ENCODE data around the gene SURF2.
"Not testable (repeated sequence)": the region's sequence is repeated elsewhere in the genome, so short reads cannot be mapped to it uniquely, and the experiment has no call there.

SURF2 gene

GRCh38 chr9:133356391-133357091 is at the start of gene SURF2, which contains the start of gene SURF1:
SURF2 (plus strand) TSS chr9:133356550; CDS start chr9:133356593, 43 bp downstream.
SURF1 (minus strand) TSS chr9:133356487; CDS start chr9:133356453, 34 bp downstream.
- DNase-seq (ENCODE audit: low read depth), result no peak

GRCh38 chr9:133307301-133307700 is 49.0 kb upstream of the SURF2 start:
- no peak for DNase-seq (ENCODE audit: low read depth)

- DNase-seq (ENCODE audit: low read depth), result no peak
These were observed 46.7 kb upstream of the SURF2 start for GRCh38 chr9:133309608-133310007.

- DNase-seq (ENCODE audit: low read depth), result no peak
These were observed 40.4 kb upstream of the SURF2 start for GRCh38 chr9:133315997-133316396.

GRCh38 chr9:133317551-133317950 is 38.8 kb upstream of the SURF2 start:
- DNase-seq (ENCODE audit: low read depth), result not testable (repeated sequence)

GRCh38 chr9:133320421-133320881 is 35.9 kb upstream of the SURF2 start:
- no peak for DNase-seq (ENCODE audit: low read depth)

DNA sequence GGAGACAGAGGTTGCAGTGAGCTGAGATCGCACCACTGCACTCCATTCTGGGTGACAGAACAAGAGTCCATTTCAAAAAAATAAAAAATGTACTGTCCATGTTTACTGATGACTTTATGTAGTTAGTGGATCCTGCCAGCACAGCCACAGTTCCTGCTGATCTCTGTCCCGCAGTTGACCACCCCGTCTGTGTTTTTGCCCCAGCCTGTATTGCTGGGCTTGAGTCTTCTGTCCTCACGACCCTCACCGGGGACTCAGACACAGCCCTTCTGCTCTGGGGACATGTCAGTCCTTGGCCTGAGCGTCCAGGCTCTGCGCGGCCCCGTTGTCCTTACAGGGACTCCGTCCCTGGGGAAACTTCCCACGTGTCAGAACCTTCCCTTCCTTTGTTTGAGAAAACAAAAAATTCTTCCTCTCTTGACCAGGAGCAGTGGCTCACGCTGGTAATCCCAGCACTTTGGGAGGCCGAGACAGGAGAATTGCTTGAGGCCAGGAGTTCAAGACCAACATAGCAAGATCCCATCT is 34.9 kb upstream of the SURF2 start:
- DNase-seq (ENCODE audit: low read depth), result no peak

- DNase-seq (ENCODE audit: low read depth), result no peak
These were observed 33.6 kb upstream of the SURF2 start for GRCh38 chr9:133322701-133323100.

- no peak for DNase-seq (ENCODE audit: low read depth)
These were observed 33.1 kb upstream of the SURF2 start for GRCh38 chr9:133323211-133323610.

DNA sequence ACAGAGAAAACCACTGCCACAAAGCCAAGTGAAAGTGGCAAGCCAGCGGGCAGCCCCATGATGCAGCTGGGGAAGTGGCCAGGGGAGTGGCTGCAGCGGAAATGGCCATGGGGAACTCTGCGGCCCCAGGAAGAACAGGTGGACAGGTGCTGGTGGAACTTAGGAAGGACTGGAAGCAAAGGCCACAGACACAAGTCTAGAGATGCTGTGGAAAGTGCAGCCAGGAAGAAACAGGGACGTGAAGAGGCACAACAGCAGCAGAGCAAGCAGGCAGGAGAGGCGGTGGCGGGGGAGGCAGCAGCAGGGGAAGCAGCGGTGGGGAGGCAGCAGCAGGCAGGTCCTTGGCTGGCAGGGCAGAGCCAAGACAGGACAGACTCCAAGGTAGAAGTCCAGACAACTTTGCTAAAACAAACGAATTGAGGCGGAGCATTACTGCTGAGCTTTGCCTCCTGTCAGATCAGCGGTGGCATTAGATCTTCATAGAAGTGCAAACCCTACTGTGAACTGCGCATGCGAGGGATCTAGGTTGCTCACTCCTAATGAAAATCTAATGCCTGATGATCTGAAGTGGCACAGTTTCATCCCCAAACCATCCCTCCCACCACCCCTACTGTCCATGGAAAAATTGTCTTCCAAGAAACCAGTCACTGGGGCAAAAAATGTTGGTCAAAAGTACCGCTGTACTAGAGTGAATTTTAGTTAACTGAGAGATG is 32.2 kb upstream of the SURF2 start:
- DNase-seq (ENCODE audit: low read depth), result no peak

GRCh38 chr9:133327021-133327420 is 29.3 kb upstream of the SURF2 start:
- not testable (repeated sequence) for DNase-seq (ENCODE audit: low read depth)

DNA sequence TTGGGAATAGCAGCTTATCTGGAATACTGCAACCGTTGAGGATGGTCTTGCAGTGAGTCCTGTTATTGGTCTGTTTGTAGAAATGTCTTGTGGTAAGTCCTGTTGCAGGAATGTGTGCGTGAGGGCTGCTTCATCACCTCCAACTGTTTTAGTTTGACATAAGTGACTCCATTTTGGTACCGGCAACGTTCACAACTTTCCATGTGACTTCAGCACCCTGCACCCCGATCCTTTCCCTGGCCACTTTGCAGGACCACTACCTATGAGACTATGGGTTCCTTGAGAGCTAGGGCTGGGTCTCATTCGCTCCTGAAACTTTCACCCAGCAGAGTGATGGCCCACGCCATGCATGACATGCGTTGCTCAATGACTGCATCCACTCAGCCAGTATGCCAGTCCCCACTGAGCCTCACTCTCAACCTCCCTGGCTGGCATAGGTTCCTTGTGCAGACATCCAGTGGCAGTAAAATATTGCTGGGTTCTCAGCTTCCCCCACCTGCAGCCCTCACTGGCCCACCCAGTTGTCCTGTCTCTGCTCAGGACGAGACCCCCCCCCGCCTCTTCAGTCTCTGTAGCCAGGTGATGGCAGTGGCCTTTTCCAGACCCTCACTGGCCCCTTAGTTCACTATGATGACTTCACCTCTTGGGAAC is 28.4 kb upstream of the SURF2 start:
- no peak for DNase-seq (ENCODE audit: low read depth)

DNA sequence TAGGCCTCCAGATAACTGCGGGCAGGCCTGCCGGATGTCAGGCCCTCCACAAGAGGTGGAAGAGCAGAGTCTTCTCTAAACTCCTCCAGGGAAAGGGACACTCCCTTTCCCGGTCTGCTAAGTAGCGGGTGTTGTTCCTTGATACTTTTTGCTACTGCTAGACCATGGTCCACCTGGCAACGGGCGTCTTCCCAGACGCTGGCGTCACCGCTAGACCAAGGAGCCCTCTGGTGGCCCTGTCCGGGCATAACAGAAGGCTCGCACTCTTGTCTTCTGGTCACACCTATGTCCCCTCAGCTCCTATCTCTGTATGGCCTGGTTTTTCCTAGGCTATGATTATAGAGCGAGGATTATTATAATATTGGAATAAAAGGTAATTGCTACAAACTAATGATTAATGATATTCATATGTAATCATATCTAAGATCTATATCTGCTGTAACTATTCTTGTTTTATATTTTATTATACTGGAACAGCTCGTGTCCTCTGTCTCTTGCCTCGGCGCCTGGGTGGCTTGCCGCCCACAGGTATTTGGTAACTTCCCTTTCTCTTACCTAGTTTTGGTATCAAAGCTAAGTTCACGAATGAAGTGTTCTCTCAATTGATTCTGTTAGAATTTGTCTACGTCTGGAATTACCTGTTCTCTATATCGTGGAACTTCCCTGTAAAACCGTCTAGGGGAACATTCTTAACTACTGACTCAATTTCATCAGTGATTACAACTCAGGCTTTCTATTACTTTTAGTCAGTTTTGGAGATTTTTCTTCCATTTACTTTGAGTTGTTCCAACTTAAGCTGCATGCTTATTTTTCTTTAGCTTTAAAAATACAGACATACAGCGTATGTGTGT is 26.8 kb upstream of the SURF2 start:
- DNase-seq (ENCODE audit: low read depth), result not testable (repeated sequence)

DNA sequence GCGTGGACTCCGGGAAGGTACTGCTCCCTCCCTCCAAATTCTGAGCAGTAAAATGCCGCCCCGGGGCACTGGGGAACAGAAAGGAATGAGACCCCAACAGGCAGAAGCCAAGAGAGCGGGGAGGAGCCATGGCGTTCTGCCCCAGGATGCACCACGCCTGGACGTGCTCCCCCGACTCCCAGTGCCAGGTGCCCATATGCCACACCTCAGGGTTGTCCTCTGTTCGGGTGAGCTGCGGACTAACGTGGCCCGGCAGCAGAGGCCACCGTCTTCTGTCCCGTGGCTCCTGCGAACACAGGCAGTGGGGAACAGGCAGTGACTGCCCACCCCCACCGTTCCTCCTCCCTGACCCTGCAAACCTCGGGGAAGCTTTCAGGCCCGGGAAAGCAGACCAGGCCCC is 25.1 kb upstream of the SURF2 start:
- no peak for DNase-seq (ENCODE audit: low read depth)

GRCh38 chr9:133331641-133332380 is 24.5 kb upstream of the SURF2 start:
- no peak for DNase-seq (ENCODE audit: low read depth)

DNA sequence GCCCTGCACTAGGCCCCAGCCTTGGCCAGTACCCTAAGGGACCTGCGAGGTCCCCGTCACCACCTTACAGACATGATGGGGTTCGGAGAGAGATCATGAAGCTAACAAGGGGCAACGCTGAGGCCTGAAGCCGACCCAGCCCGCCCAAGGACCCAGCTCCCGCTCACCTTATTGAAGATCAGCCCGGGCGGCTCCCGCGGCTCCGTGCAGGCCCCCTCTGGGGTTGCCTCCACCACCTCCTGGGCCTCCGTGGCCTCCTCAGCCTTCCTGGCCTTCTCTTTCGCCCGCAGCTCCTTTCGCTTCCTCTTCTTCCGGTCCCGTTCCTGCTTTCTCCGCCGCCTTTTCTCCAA is 24.0 kb upstream of the SURF2 start:
- DNase-seq (ENCODE audit: low read depth), result no peak

DNA sequence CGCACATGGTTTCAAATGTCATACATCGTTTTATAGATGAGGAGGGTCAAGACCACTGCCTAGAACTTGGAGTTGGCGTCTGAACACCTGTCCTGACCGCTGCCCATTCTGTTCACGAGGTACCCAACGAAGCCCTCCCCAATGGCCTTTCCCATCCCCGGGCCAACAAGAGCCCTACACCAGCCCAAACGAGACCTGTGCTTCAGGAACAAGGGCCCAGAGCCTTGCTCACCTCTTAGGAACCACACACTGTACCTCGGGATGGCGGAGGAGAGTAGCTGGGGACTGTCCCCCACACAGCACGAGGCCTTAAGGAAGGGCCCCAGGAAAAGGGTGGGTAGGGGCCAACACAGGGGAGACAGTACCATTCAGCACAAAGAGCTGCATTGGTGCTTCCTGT is 23.3 kb upstream of the SURF2 start:
- no peak for DNase-seq (ENCODE audit: low read depth)

DNA sequence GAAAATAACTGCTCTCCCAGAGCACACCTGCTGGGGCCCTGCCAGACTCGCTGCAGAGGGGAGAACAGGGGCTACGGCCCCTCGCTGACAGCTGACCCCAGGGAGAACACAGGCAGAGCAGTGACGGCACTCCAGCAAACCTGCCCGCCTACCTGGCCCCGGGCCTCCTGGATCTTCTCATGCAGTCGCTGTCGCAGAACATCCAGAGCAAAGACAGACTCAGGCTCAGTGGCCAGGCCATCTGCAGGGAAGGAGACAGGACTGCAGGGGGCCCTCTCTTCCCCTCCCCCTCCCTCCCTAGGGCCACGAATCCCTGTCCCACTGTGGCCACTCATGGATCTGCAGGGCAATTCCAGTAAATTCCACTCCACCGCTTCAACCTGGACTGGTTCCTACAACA is 22.8 kb upstream of the SURF2 start:
- DNase-seq (ENCODE audit: low read depth), result no peak

DNA sequence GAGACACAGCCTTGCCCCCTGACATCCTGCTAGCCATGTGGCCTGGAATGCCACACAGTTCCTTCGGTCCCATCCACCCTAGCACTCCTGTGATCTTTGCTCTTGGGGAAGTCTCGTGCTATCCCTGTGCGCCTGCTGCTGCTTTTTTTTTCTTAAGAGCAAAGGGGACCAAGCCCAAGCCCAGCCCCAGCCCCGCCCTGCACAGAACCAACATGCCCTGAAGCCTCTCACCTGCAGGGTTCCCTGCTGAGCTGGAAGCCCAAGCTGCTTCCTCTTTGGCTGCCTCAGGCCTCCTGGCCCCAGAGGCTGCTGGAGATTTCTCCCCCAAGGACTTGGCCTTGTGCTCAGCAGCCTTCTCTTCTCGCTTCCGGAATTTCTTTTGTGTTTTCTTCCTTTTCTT is 22.2 kb upstream of the SURF2 start:
- DNase-seq (ENCODE audit: low read depth), result no peak

- DNase-seq (ENCODE audit: low read depth), result not testable (repeated sequence)
These were observed 21.5 kb upstream of the SURF2 start for GRCh38 chr9:133334888-133335287.

Data from HS-5 (cell line).